Ishikawa (cell line): ENCODE measurements around the gene DNAJB11.

Experiments
- EP300 ChIP-seq: IDR thresholded peaks from 2 replicates; pipeline ENCODE4 v1.6.1; 2012; ENCODE audit warnings: borderline replicate concordance
- NFIC ChIP-seq: IDR thresholded peaks from 2 replicates; pipeline ENCODE4 v1.6.1; 2012
- YY1 ChIP-seq: IDR thresholded peaks from 2 replicates; pipeline ENCODE4 v1.6.1; 2012; ENCODE audit warnings: low read depth
- TF ChIP-seq, protein P1 (sequence below): IDR thresholded peaks from 2 replicates; pipeline ENCODE4 v1.6.1; 2012
- TF ChIP-seq, protein P2 (sequence below): IDR thresholded peaks from 2 replicates; pipeline ENCODE4 v1.6.1; 2012; ENCODE audit warnings: low read depth, mild to moderate bottlenecking

DNA sequence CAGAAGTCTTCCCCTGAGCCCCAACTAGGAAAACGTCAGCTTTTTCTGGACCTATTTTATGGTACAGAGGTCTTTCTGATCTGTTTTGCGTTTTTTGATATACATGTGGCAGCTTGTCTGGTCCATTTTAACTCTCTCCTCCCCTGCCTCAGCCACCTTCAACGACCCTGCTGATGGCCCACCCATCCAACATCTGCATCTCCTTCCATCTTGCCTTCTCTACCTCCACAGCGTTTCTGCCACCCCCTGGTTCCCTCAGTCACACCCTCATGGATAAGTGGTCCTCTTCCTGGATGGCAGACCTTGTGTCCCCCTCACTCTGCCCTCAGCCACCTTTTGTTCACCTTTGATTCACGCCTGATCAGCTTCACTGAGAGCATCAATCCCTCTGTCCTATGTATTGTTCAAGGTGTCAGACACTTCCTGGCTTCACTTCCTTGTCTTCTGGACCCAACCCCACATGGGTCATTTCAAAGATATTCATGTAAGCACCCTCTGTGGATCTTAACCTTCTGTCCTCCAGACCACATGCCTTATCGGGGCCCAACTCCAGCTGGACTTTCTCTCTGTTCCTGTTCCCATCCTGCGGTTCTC is 55.8 kb downstream of the DNAJB11 start:
- TF ChIP-seq YY1, result no peak
- TF ChIP-seq, protein P1, sequence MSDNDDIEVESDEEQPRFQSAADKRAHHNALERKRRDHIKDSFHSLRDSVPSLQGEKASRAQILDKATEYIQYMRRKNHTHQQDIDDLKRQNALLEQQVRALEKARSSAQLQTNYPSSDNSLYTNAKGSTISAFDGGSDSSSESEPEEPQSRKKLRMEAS, result no peak
- TF ChIP-seq, protein P2, sequence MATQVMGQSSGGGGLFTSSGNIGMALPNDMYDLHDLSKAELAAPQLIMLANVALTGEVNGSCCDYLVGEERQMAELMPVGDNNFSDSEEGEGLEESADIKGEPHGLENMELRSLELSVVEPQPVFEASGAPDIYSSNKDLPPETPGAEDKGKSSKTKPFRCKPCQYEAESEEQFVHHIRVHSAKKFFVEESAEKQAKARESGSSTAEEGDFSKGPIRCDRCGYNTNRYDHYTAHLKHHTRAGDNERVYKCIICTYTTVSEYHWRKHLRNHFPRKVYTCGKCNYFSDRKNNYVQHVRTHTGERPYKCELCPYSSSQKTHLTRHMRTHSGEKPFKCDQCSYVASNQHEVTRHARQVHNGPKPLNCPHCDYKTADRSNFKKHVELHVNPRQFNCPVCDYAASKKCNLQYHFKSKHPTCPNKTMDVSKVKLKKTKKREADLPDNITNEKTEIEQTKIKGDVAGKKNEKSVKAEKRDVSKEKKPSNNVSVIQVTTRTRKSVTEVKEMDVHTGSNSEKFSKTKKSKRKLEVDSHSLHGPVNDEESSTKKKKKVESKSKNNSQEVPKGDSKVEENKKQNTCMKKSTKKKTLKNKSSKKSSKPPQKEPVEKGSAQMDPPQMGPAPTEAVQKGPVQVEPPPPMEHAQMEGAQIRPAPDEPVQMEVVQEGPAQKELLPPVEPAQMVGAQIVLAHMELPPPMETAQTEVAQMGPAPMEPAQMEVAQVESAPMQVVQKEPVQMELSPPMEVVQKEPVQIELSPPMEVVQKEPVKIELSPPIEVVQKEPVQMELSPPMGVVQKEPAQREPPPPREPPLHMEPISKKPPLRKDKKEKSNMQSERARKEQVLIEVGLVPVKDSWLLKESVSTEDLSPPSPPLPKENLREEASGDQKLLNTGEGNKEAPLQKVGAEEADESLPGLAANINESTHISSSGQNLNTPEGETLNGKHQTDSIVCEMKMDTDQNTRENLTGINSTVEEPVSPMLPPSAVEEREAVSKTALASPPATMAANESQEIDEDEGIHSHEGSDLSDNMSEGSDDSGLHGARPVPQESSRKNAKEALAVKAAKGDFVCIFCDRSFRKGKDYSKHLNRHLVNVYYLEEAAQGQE, result no peak
- TF ChIP-seq NFIC, result no peak
- TF ChIP-seq EP300, result no peak
